K562 (cell line): ENCODE measurements around the gene TRMT2A. TPM values are rescaled to one million over a fixed set of nuclear protein-coding genes. Genes with fewer than 3 reads are reported as not detected.

Experiments used
- ASH1L ChIP-seq: fragments of 450-650 bp; IDR thresholded peaks from 2 replicates; pipeline ENCODE4 v1.6.1; 2018; ENCODE audit warnings: borderline replicate concordance, mild to moderate bottlenecking, low read depth; ENCODE audit not compliant: partially characterized antibody
- FOXA3 ChIP-seq, 2 experiments: fragments of 450-650 bp in 1 of 2; sonication (generic) in 1 of 2; formaldehyde crosslinking; IDR thresholded peaks in 1 of 2; conservative IDR thresholded peaks in 1 of 2; 2 replicates each; pipeline versions ENCODE4 v1.4.0 to v1.8.0; 2020 to 2022; ENCODE audit warnings: mild to moderate bottlenecking in 2 of 2, missing genetic modification reagents in 1 of 2
- FOXO4 ChIP-seq: fragments of 450-650 bp; formaldehyde crosslinking; IDR thresholded peaks from 2 replicates; pipeline ENCODE4 v1.4.0; 2020; ENCODE audit warnings: mild to moderate bottlenecking, moderate library complexity
- GMEB1 ChIP-seq: fragments of 250-450 bp; sonication (Bioruptor Pico); IDR thresholded peaks from 2 replicates; pipeline ENCODE4 v1.4.0; 2020; ENCODE audit warnings: mild to moderate bottlenecking
- HIVEP1 ChIP-seq: fragments of 250-450 bp; sonication (Bioruptor Pico); IDR thresholded peaks from 2 replicates; pipeline ENCODE4 v1.4.0; 2020; ENCODE audit warnings: mild to moderate bottlenecking
- MAZ ChIP-seq, 2 experiments: fragments of 450-650 bp in 1 of 2; sonication (generic) in 1 of 2; formaldehyde crosslinking; IDR thresholded peaks in 1 of 2; conservative IDR thresholded peaks in 1 of 2; 2 replicates each; pipeline versions ENCODE4 v1.4.0 to v1.5.0; 2020; ENCODE audit warnings: mild to moderate bottlenecking in 1 of 2, missing genetic modification reagents in 1 of 2
- NFE2 ChIP-seq: IDR thresholded peaks from 2 replicates; pipeline ENCODE4 v1.6.1; 2014; ENCODE audit warnings: antibody characterized with exemption, low read depth
- PKNOX1 ChIP-seq: fragments of 450-650 bp; IDR thresholded peaks from 2 replicates; pipeline ENCODE4 v1.6.1; 2016
- PML ChIP-seq: IDR thresholded peaks from 2 replicates; pipeline ENCODE4 v1.6.1; 2012; ENCODE audit warnings: low read length, inconsistent platforms
- RCOR1 ChIP-seq, 2 experiments: IDR thresholded peaks; 2 replicates each; pipeline ENCODE4 v1.6.1; 2012; ENCODE audit warnings: low read depth in 2 of 2, low read length in 2 of 2, borderline replicate concordance in 1 of 2, improper control_type of control experiment in 1 of 2
- RHOXF2B ChIP-seq: fragments of 250-450 bp; sonication (Bioruptor Pico); conservative IDR thresholded peaks from 2 replicates; pipeline ENCODE4 v1.5.1; 2021
- SMAD4 ChIP-seq: fragments of 250-450 bp; sonication (Bioruptor Pico); conservative IDR thresholded peaks from 2 replicates; pipeline ENCODE4 v1.8.0; 2021; ENCODE audit warnings: inconsistent platforms, mild to moderate bottlenecking, moderate library complexity
- SMARCB1 ChIP-seq: IDR thresholded peaks from 2 replicates; pipeline ENCODE4 v1.6.1; 2011; ENCODE audit warnings: improper control_type of control experiment, low read depth; ENCODE audit not compliant: insufficient read length
- WHSC1 ChIP-seq: IDR thresholded peaks from one replicate; pipeline ENCODE4 v1.6.1; 2012; ENCODE audit warnings: low read length, control low read depth, inconsistent platforms
- ZKSCAN1 ChIP-seq: fragments of 150-350 bp; IDR thresholded peaks from 2 replicates; pipeline ENCODE4 v1.6.1; 2016; ENCODE audit warnings: low read depth, low read length
- ZNF444 ChIP-seq: fragments of 250-450 bp; sonication (Bioruptor Pico); IDR thresholded peaks from 2 replicates; pipeline ENCODE4 v1.4.0; 2020; ENCODE audit warnings: mild to moderate bottlenecking, moderate library complexity
- ZNF445 ChIP-seq: fragments of 250-450 bp; sonication (Bioruptor Pico); IDR thresholded peaks from 2 replicates; pipeline ENCODE4 v1.4.0; 2020; ENCODE audit warnings: low read depth, mild to moderate bottlenecking, moderate library complexity
- ZNF583 ChIP-seq: fragments of 250-450 bp; sonication (Bioruptor Pico); IDR thresholded peaks from 2 replicates; pipeline ENCODE4 v1.4.0; 2020
- ZNF695 ChIP-seq: fragments of 450-650 bp; formaldehyde crosslinking; IDR thresholded peaks from 2 replicates; pipeline ENCODE4 v1.4.0; 2020; ENCODE audit warnings: mild to moderate bottlenecking, moderate library complexity
- ZNF764 ChIP-seq: fragments of 250-450 bp; sonication (Bioruptor Pico); IDR thresholded peaks from 2 replicates; pipeline ENCODE4 v1.4.0; 2020; ENCODE audit warnings: low read depth, mild to moderate bottlenecking, moderate library complexity
- polyA plus RNA-seq, 8 experiments: library from polyadenylated mRNA; depleted of rRNA in 4 of 8; stranded (reverse) in 5 of 8; unstranded in 3 of 8; fragments of >200 nt; fragmentation: Nextera tagmentation in 2 of 8; fragmentation: Illumina TruSeq in 1 of 8; extraction: Ambion mirVana in 2 of 8; extraction: Trizol in 1 of 8; gene quantifications; 2 replicates each; pipeline versions ENCODE4 v1.2.1 to v1.2.3, GENCODE V29; 2011 to 2014; ENCODE audit warnings: inconsistent platforms in 1 of 8, missing spikeins in 1 of 8
- total RNA-seq, 7 experiments: library from RNA; depleted of rRNA in 6 of 7; stranded (reverse); fragments of >200 nt in 6 of 7; fragmentation: Illumina TruSeq in 2 of 7; extraction: Trizol in 2 of 7; gene quantifications; 2 replicates each; pipeline versions ENCODE4 v1.2.1 to v1.2.3, GENCODE V29; 2011 to 2021; ENCODE audit warnings: low replicate concordance in 1 of 7

TRMT2A gene
- total and polyA plus RNA-seq, 9 of the 15 experiments (the other 6 are each of a cell fraction or from before 2014, with no cell fraction given) = 1.6 to 265 (median 140) TPM

GRCh38 chr22:20111689-20112622 lies 5.1 kb downstream of the TRMT2A start (continued):
- TF ChIP-seq MAZ (CRISPR knock-in tag; conservative IDR thresholded peaks at IDR 0.05 in 1 of 2, IDR thresholded peaks at IDR 0.05 in 1 of 2) = 0 out of 4 replicates have a peak, but pooled peaks of 1 of the 2 experiments have one; percentile 28
- 0 out of 2 replicates have a peak, but pooled peaks have one; percentile 15 for TF ChIP-seq SMAD4
- TF ChIP-seq WHSC1 = peak; percentile 42
- TF ChIP-seq HIVEP1 (CRISPR knock-in tag) = 0 out of 2 replicates have a peak, but pooled peaks have one; percentile 50
- TF ChIP-seq RCOR1 (IDR thresholded peaks at IDR 0.05; ENCODE audit: borderline replicate concordance in 1 of 2, low read depth in 2 of 2, low read length in 2 of 2) = peak in 1 of 2 experiments; percentile 15; a peak in 1 of 4 replicates
- TF ChIP-seq RHOXF2B = peak; percentile 17; the same call in 1 of the 2 replicates
- TF ChIP-seq ZNF764 (CRISPR knock-in tag) = 0 out of 2 replicates have a peak, but pooled peaks have one; percentile 57
- TF ChIP-seq ZKSCAN1 = 0 out of 2 replicates have a peak, but pooled peaks have one; percentile 37
- no peak for TF ChIP-seq SMARCB1
- TF ChIP-seq ZNF445 (CRISPR knock-in tag) = peak; percentile 56; the same call in 1 of the 2 replicates
- TF ChIP-seq ZNF444 (CRISPR knock-in tag) = peak; percentile 18; the same call in 1 of the 2 replicates
- peak; percentile 13; the same call in 1 of the 2 replicates for TF ChIP-seq ZNF583 (CRISPR knock-in tag)
- no peak for TF ChIP-seq FOXA3 (CRISPR knock-in tag; conservative IDR thresholded peaks at IDR 0.05 in 1 of 2, IDR thresholded peaks at IDR 0.05 in 1 of 2)
- no peak for TF ChIP-seq ASH1L
- TF ChIP-seq ZNF695 (CRISPR knock-in tag) = peak; percentile 50; the same call in 1 of the 2 replicates
- TF ChIP-seq PML = peak; percentile 78; the same call in 1 of the 2 replicates
- peak; percentile 47; the same call in 1 of the 2 replicates for TF ChIP-seq GMEB1 (CRISPR knock-in tag)
- TF ChIP-seq FOXO4 (CRISPR knock-in tag) = peak; percentile 85
- TF ChIP-seq PKNOX1 = no peak
- no peak for TF ChIP-seq NFE2
